HepG2 (cell line): ENCODE results near the gene BCDIN3D. TPM values are rescaled to one million over a fixed set of nuclear protein-coding genes. Genes with fewer than 3 reads are reported as not detected.

Experiments used
- ATAC-seq: fragments of 200-7000 bp; cut with Tn5 transposase; 3 replicates; pipeline ENCODE4 v1.9.1; 2020; ENCODE audit warnings: mild to moderate bottlenecking, moderate library complexity
- BruUV-seq: library from RNA; stranded (reverse); fragments of 400-500 nt; replicated peaks from 2 replicates; lab custom pipeline; 2021; lab: Mats Ljungman, UMichigan
- CTCF ChIA-PET: fragments of 300-600 bp; formaldehyde crosslinking; extraction: SDS; loops from one replicate; lab custom pipeline; 2021; ENCODE audit warnings: low total read pairs, inconsistent platforms, low intra/inter-chr PET ratio; lab: Yijun Ruan, JAX
- POLR2A ChIA-PET: fragments of 350-600 bp; sonication (Branson Sonifier 250); formaldehyde crosslinking; loops from one replicate; lab custom pipeline; 2020; ENCODE audit warnings: antibody characterized with exemption, inconsistent platforms; lab: Yijun Ruan, JAX
- DNase-seq: peaks from one replicate; pipeline ENCODE4 v3.0.0-alpha.2; 2015; ENCODE audit warnings: low spot score
- FAIRE-seq: peaks from 3 replicates; lab custom pipeline; 2011; peaks lifted over from hg19 to GRCh38; lab: Jason Lieb, UNC
- H2AFZ ChIP-seq: one replicate; pipeline ENCODE4 v1.6.1; 2011; ENCODE audit warnings: low read length, inconsistent platforms
- H3K27ac ChIP-seq: fragments of 300-600 bp; 3 replicates; pipeline ENCODE4 v1.8.0; 2011; ENCODE audit warnings: mixed run types, mild to moderate bottlenecking, mixed read lengths, low read length, inconsistent platforms; ENCODE audit not compliant: insufficient read depth; ENCODE audit errors: extremely low read length
- H3K27me3 ChIP-seq, 2 experiments: fragments of 200-600 bp in 1 of 2; 2 replicates in 1 of 2; 3 replicates in 1 of 2; pipeline versions ENCODE4 v1.6.0 to v1.8.0; 2011; ENCODE audit warnings: low read length in 2 of 2, mild to moderate bottlenecking in 2 of 2, moderate library complexity in 2 of 2, inconsistent platforms in 1 of 2; ENCODE audit not compliant: insufficient read depth in 2 of 2, control insufficient read depth in 1 of 2
- H3K36me3 ChIP-seq, 2 experiments: fragments of 200-600 bp in 1 of 2; replicated peaks in 1 of 2; 2 replicates in 1 of 2; 3 replicates in 1 of 2; pipeline versions ENCODE4 v1.5.1 to v1.8.0; 2011; ENCODE audit warnings: low read length in 2 of 2, inconsistent platforms in 1 of 2; ENCODE audit not compliant: insufficient read depth in 2 of 2, control insufficient read depth in 1 of 2
- H3K4me1 ChIP-seq: 2 replicates; pipeline ENCODE4 v1.5.1; 2012; ENCODE audit warnings: low read length, inconsistent platforms; ENCODE audit not compliant: insufficient read depth
- H3K4me2 ChIP-seq: 2 replicates; pipeline ENCODE4 v1.6.0; 2011; ENCODE audit warnings: low read depth, low read length, inconsistent platforms
- H3K4me3 ChIP-seq, 3 experiments: fragments of 200-600 bp in 1 of 3; sonication (generic), shearing (Covaris generic) in 1 of 3; replicated peaks in 1 of 3; 2 replicates each; pipeline ENCODE4 v1.5.1; 2011 to 2016; ENCODE audit warnings: low read length in 3 of 3, inconsistent platforms in 2 of 3, low read depth in 2 of 3, mild to moderate bottlenecking in 2 of 3, control low read depth in 1 of 3, mixed read lengths in 1 of 3; ENCODE audit not compliant: insufficient read depth in 1 of 3
- H3K79me2 ChIP-seq: one replicate; pipeline ENCODE4 v1.6.1; 2011; ENCODE audit warnings: low read length, inconsistent platforms; ENCODE audit not compliant: insufficient read depth
- H3K9ac ChIP-seq: 2 replicates; pipeline ENCODE4 v1.6.0; 2011; ENCODE audit warnings: mild to moderate bottlenecking, low read depth, low read length, inconsistent platforms; ENCODE audit not compliant: insufficient read depth
- H3K9me3 ChIP-seq: 2 replicates; pipeline ENCODE4 v1.5.1; 2012; ENCODE audit warnings: mild to moderate bottlenecking, low read length
- H4K20me1 ChIP-seq: 2 replicates; pipeline ENCODE4 v1.6.0; 2011; ENCODE audit warnings: inconsistent platforms, mild to moderate bottlenecking, low read length, moderate library complexity; ENCODE audit not compliant: insufficient read depth
- HDAC2 ChIP-seq: sonication (generic); formaldehyde crosslinking; IDR thresholded peaks from 2 replicates; pipeline ENCODE4 v1.4.0; 2020; ENCODE audit warnings: missing genetic modification reagents
- NCOR1 ChIP-seq: fragments of 200-600 bp; sonication (generic); IDR thresholded peaks from 2 replicates; pipeline ENCODE4 v1.7.0; 2017; ENCODE audit warnings: antibody characterized with exemption, low read length, borderline replicate concordance
- RBM39 ChIP-seq: fragments of 200-400 bp; formaldehyde crosslinking; IDR thresholded peaks from one replicate; pipeline ENCODE4 v1.6.1; 2018; ENCODE audit warnings: antibody characterized with exemption, mild to moderate bottlenecking, low read depth, low read length; ENCODE audit not compliant: poor library complexity, severe bottlenecking
- ZNF296 ChIP-seq: sonication (generic); formaldehyde crosslinking; conservative IDR thresholded peaks from 2 replicates; pipeline ENCODE4 v1.5.0; 2020; ENCODE audit warnings: mild to moderate bottlenecking, missing genetic modification reagents
- ZNF331 ChIP-seq: sonication (generic); formaldehyde crosslinking; IDR thresholded peaks from 2 replicates; pipeline ENCODE4 v1.4.0; 2020; ENCODE audit warnings: missing genetic modification reagents
- ZNF549 ChIP-seq: sonication (generic); formaldehyde crosslinking; IDR thresholded peaks from 2 replicates; pipeline ENCODE4 v1.5.0; 2020; ENCODE audit warnings: missing genetic modification reagents
- ZSCAN22 ChIP-seq: sonication (generic); formaldehyde crosslinking; IDR thresholded peaks from 2 replicates; pipeline ENCODE4 v1.4.0; 2020; ENCODE audit warnings: mild to moderate bottlenecking, missing genetic modification reagents
- WGBS: methylation state at CpG from one replicate; pipeline ENCODE4 v1.1.6; 2017; ENCODE audit warnings: low lambda C conversion rate; 5-methylcytosine and 5-hydroxymethylcytosine counted together
- in situ Hi-C: cut with HindIII; loops from 2 replicates; pipeline ENCODE4 v1.10.0; 2017; ENCODE audit warnings: low pct_unique_long_range_greater_than_20kb; ENCODE audit not compliant: extremely low pct_ligation_motif_present
- intact Hi-C: fragments of 100-400 bp; cut with micrococcal nuclease; formaldehyde crosslinking; loops from one replicate; pipeline ENCODE4 v1.10.0; 2022; ENCODE audit not compliant: unreplicated experiment
- polyA plus RNA-seq, 8 experiments: library from polyadenylated mRNA; depleted of rRNA in 3 of 8; stranded (reverse) in 7 of 8; unstranded in 1 of 8; fragments of >200 nt; fragmentation: Illumina TruSeq in 4 of 8; extraction: Trizol in 4 of 8; gene quantifications; 2 replicates each; pipeline versions ENCODE4 v1.2.1 to v1.2.3, GENCODE V29; 2011 to 2016; ENCODE audit warnings: low read depth in 4 of 8, missing spikeins in 1 of 8, mixed read lengths in 1 of 8; ENCODE audit not compliant: insufficient read depth in 1 of 8
- total RNA-seq, 5 experiments: library from RNA; depleted of rRNA; stranded (reverse); fragments of >200 nt; fragmentation: Illumina TruSeq; extraction: Trizol; gene quantifications; 2 replicates each; pipeline ENCODE4 v1.2.3, GENCODE V29; 2016; ENCODE audit warnings: low read depth in 1 of 5
- TF ChIP-seq, protein P1 (sequence below): sonication (generic); formaldehyde crosslinking; IDR thresholded peaks from 2 replicates; pipeline ENCODE4 v1.8.0; 2022; ENCODE audit warnings: missing genetic modification reagents, mild to moderate bottlenecking, borderline replicate concordance
- TF ChIP-seq, protein P2 (sequence below): sonication (generic); formaldehyde crosslinking; IDR thresholded peaks from 2 replicates; pipeline ENCODE4 v1.5.0; 2020; ENCODE audit warnings: mild to moderate bottlenecking, missing genetic modification reagents
- TF ChIP-seq, protein P3 (sequence below): sonication (generic); formaldehyde crosslinking; IDR thresholded peaks from 2 replicates; pipeline ENCODE4 v1.5.0; 2020; ENCODE audit warnings: mild to moderate bottlenecking, missing genetic modification reagents
- TF ChIP-seq, protein P4 (sequence below): sonication (generic); formaldehyde crosslinking; IDR thresholded peaks from 2 replicates; pipeline ENCODE4 v1.4.0; 2020; ENCODE audit warnings: missing genetic modification reagents

BCDIN3D gene
- total and polyA plus RNA-seq, 2 of the 13 experiments (the other 11 are each of a cell fraction or from before 2014, with no cell fraction given): 2.2 to 2.5 TPM

DNA sequence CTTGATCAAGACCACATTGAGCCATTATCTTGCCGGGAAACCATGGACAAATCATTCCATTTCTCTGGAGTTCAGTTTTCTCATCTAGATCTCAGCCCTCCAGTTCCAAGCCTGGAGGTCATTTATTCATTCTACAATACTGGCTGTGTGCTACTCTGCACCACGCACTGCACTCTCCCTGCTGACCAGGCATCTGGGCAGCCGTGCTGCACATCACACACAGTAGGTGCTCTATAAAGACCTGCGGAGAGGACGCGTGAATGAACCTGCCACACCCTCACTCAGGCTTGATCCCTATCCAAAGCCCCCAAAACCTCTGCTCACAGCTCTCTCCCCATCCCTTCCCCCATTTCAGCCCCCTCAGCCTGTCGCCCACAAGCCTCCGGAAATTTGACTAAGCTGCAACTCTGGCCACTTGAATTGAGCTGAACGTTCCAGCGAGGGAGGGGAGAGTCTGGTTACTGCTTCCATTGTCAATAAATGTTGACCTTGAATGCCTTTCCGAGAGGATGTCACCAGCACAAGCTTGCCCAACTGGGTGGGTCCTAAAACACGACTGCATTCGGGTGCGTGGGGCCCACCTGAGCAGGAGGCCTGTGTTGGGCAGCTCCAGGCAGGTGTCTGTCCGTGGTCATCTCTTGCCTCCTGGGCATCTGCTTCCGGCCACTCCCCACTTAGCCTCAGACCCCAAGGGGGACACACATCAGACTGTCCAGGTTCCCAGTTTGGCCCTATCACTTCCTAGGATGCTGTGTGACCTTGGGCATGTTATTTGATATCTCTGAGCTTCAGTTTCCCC is 43.0 kb upstream of the BCDIN3D start:
- ATAC-seq: peak; percentile 39
- Histone ChIP-seq H3K4me1 (peaks cover 50% of the 10 kb centered on the region), H3K4me3 (no peak overlapping the region; a peak in 1 of 6 replicates), H3K4me2 (peak overlapping the region; percentile 19; the same call in 1 of the 2 replicates), H3K27me3 (peaks cover 8 to 68% of the 10 kb centered on the region in 2 experiments; a peak in 3 of 5 replicates), H4K20me1 (no peaks in the 10 kb centered on the region), H3K9me3 (no peaks in the 10 kb centered on the region), H2AFZ (no peak overlapping the region), H3K9ac (no peak overlapping the region), H3K36me3 (no peaks in the 10 kb centered on the region), H3K79me2 (no peaks in the 10 kb centered on the region), H3K27ac (no peak overlapping the region)
- BruUV-seq: no TSS peak
- WGBS: 28% methylated on average over 9 of the region's 16 CpGs
- intact Hi-C loops: no loop called here
- DNase-seq: peak; percentile 47
- in situ Hi-C loops: no loop called here
- ChIA-PET POLR2A (interaction anchor here (0.6 kb wide), 1 partner anchor 60 kb away, joined by 4 read pairs; no protein-coding TSS in a partner anchor), CTCF (no interaction called here)
- FAIRE-seq: peak; percentile 26
- TF ChIP-seq NCOR1 (no peak), ZSCAN22 (CRISPR knock-in tag) (no peak), ZNF296 (CRISPR knock-in tag) (no peak), HDAC2 (CRISPR knock-in tag) (peak; percentile 33; the same call in 1 of the 2 replicates), ZNF331 (CRISPR knock-in tag) (no peak), RBM39 (no peak), ZNF549 (CRISPR knock-in tag) (no peak)
- TF ChIP-seq, protein P1, sequence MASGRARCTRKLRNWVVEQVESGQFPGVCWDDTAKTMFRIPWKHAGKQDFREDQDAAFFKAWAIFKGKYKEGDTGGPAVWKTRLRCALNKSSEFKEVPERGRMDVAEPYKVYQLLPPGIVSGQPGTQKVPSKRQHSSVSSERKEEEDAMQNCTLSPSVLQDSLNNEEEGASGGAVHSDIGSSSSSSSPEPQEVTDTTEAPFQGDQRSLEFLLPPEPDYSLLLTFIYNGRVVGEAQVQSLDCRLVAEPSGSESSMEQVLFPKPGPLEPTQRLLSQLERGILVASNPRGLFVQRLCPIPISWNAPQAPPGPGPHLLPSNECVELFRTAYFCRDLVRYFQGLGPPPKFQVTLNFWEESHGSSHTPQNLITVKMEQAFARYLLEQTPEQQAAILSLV (CRISPR knock-in tag): no peak
- TF ChIP-seq, protein P2, sequence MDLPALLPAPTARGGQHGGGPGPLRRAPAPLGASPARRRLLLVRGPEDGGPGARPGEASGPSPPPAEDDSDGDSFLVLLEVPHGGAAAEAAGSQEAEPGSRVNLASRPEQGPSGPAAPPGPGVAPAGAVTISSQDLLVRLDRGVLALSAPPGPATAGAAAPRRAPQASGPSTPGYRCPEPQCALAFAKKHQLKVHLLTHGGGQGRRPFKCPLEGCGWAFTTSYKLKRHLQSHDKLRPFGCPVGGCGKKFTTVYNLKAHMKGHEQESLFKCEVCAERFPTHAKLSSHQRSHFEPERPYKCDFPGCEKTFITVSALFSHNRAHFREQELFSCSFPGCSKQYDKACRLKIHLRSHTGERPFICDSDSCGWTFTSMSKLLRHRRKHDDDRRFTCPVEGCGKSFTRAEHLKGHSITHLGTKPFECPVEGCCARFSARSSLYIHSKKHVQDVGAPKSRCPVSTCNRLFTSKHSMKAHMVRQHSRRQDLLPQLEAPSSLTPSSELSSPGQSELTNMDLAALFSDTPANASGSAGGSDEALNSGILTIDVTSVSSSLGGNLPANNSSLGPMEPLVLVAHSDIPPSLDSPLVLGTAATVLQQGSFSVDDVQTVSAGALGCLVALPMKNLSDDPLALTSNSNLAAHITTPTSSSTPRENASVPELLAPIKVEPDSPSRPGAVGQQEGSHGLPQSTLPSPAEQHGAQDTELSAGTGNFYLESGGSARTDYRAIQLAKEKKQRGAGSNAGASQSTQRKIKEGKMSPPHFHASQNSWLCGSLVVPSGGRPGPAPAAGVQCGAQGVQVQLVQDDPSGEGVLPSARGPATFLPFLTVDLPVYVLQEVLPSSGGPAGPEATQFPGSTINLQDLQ: no peak
- TF ChIP-seq, protein P3, sequence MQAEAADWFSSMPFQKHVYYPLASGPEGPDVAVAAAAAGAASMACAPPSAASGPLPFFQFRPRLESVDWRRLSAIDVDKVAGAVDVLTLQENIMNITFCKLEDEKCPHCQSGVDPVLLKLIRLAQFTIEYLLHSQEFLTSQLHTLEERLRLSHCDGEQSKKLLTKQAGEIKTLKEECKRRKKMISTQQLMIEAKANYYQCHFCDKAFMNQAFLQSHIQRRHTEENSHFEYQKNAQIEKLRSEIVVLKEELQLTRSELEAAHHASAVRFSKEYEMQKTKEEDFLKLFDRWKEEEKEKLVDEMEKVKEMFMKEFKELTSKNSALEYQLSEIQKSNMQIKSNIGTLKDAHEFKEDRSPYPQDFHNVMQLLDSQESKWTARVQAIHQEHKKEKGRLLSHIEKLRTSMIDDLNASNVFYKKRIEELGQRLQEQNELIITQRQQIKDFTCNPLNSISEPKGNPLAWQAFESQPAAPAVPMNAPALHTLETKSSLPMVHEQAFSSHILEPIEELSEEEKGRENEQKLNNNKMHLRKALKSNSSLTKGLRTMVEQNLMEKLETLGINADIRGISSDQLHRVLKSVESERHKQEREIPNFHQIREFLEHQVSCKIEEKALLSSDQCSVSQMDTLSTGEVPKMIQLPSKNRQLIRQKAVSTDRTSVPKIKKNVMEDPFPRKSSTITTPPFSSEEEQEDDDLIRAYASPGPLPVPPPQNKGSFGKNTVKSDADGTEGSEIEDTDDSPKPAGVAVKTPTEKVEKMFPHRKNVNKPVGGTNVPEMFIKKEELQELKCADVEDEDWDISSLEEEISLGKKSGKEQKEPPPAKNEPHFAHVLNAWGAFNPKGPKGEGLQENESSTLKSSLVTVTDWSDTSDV (CRISPR knock-in tag): no peak
- TF ChIP-seq, protein P4, sequence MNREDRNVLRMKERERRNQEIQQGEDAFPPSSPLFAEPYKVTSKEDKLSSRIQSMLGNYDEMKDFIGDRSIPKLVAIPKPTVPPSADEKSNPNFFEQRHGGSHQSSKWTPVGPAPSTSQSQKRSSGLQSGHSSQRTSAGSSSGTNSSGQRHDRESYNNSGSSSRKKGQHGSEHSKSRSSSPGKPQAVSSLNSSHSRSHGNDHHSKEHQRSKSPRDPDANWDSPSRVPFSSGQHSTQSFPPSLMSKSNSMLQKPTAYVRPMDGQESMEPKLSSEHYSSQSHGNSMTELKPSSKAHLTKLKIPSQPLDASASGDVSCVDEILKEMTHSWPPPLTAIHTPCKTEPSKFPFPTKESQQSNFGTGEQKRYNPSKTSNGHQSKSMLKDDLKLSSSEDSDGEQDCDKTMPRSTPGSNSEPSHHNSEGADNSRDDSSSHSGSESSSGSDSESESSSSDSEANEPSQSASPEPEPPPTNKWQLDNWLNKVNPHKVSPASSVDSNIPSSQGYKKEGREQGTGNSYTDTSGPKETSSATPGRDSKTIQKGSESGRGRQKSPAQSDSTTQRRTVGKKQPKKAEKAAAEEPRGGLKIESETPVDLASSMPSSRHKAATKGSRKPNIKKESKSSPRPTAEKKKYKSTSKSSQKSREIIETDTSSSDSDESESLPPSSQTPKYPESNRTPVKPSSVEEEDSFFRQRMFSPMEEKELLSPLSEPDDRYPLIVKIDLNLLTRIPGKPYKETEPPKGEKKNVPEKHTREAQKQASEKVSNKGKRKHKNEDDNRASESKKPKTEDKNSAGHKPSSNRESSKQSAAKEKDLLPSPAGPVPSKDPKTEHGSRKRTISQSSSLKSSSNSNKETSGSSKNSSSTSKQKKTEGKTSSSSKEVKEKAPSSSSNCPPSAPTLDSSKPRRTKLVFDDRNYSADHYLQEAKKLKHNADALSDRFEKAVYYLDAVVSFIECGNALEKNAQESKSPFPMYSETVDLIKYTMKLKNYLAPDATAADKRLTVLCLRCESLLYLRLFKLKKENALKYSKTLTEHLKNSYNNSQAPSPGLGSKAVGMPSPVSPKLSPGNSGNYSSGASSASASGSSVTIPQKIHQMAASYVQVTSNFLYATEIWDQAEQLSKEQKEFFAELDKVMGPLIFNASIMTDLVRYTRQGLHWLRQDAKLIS (CRISPR knock-in tag): no peak
